ENCODE data around the gene RNF141.

GRCh38 chr11:10520562-10520961 lies 20.4 kb downstream of the RNF141 start:
- TF ChIP-seq EZH2 (IDR thresholded peaks at IDR 0.05) (no peak), FOXP2 (optimal IDR thresholded peaks at IDR 0.05; ENCODE audit: control extremely low read depth, extremely low read length, insufficient read depth) (no peak)

Data from SK-N-MC (cell line).